ENCODE results near the gene LTBP2.

- TF ChIP-seq CTCF (conservative IDR thresholded peaks at IDR 0.05) (no peak), EZH2 (IDR thresholded peaks at IDR 0.05; ENCODE audit: low read depth) (no peak)
Measured at GRCh38 chr14:74569387-74569786, 42.6 kb downstream of the LTBP2 start.

Measured in PC-9 (cell line).